Forelimb muscle (tissue), 1 donor: ENCODE data around the gene CARMIL3. TPM values are rescaled to one million over a fixed set of nuclear protein-coding genes. Genes with fewer than 3 reads are reported as not detected.

Experiments
- DNase-seq: peaks from one replicate; pipeline ENCODE4 v3.0.0-alpha.2; 2013; ENCODE audit warnings: low read depth
- polyA plus RNA-seq: library from polyadenylated mRNA; unstranded; fragments of 120-200 nt; gene quantifications from one replicate; pipeline ENCODE4 v1.2.1, GENCODE V29; 2013; ENCODE audit not compliant: insufficient read length

CARMIL3 gene
- polyA plus RNA-seq, 1 donor, result 0.18 TPM

DNA sequence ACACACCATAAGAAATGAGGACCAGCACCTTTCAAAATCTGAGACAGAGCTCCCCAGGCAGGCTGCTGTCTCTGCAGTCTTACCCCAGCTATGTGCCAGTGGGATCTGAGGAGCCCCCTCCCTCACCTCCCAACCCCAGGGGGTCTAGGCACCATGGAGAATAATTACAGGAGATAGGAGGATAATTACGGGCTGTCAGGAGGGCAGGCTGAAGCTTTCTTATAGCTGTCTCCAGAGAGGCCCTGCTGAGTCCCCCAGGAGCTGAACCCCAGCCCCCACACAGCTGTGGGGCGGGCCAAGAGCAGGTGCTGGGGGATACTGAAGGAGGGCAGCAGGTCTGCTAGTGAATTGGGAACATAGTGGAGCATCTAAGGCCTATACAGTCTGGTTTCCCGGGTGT is 26.3 kb downstream of the CARMIL3 start:
- no peak for DNase-seq

DNA sequence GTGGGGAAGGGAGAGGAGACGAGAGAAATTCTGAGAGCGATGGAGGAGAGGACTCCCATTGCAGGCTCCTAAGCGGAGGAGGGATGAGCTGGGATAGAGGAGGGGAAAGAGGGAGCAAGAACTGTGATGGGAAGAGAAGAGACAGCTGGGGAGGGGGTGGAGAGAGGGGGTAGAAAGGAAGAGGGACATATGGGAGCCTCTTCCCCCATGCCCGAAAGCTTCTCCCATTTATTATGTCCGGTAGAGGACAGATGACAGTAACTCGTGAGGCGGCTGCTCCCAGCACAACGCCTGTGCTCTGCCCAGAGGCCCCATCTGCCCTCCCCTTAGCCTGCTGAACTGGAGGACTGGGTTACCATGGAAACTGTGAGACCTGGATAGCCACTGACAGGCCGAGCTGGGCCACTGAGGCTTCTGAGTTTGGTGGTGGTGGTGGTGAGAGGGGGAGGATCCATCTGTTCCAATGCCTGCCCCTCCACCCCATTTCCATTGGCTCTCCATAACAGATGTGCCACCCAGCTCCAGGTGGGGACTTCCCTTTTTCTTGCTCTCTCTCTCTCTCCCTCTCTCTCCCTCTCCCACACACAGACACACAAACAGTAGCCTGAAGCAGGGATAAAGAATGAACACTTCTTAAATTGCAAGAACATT is 27.8 kb downstream of the CARMIL3 start:
- no peak for DNase-seq

DNA sequence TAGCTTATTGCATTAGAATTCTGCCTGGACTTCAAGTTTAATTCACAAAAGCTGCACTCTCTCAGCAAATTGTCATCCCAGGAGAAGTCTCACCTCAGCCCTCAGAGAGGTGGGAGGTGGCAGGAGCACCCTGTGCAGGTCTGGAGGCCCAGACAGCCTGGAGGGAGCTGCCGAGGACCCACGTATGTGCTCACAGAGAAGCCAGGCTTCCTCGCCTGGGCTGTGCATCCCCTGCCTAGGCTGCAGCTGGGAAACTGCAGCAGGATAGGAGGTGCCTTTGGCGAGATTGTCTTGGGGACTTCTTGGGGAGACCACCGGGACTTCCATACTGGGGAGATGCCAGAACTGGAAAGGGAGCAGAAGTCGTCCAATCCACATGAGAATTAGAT is 28.3 kb downstream of the CARMIL3 start:
- DNase-seq, result no peak

DNA sequence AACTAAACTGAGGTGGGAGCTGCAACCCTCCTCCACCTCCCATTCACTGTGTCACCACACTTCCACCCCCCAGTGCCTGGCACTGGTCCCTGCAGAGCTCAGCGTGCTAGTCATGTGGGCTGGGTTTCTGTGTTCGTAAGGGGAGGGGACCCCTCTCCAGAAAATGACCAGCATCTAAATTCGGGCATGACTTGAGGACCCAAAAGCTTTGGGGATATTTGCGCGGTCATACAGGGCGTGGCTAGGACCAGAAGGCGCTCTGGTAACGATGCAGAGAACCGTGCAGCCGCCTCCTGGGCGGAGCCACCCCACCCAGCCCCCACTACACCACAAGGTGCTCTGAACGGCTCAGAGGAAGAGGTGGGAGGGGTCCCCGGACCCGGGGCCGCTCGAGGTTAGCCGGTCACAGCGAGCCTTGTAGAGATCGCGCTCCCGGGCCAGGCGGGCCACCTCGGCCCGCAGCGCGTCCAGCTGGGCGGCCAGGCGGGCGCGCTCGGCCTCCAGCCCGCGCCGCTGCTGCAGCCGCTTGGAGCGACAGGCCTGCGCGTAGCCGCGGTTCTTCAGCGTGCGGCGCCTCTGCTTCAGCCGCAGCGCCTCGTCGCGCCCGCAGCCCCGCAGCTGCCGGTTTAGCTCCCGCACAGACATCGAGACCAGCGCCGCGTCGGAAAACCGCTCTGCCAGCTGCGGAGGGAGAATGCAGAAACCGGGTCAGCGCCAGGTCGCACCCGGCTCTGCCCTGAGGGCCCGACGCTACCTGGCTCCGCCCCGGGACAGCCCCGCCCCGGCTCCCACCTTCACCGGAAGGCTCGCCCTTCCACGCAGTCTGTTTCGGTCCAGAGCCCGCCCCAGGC is 29.3 kb downstream of the CARMIL3 start:
- DNase-seq, result no peak

DNA sequence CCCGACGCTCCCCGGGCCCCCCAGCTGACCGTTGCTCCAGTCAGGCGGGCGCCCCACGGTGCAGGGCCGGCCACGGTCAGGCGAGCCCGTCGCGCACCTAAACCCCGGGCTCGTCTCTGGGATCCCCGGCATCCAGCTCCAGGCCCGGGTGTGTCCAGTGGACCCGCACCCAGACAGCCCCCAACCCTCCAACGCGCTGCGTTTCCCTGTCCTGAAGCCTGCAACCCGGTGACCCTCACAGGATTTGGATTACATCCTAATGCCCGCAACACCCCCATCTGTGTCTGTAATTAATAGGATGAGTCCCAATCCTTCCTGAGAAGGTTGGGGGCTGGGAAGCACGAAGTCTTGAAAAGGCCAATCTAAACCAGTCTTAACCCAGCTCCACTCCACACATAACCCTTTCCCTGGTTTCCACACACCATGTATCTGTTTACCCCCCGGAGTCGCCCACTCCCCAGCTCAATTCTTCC is 30.0 kb downstream of the CARMIL3 start:
- no peak for DNase-seq

DNA sequence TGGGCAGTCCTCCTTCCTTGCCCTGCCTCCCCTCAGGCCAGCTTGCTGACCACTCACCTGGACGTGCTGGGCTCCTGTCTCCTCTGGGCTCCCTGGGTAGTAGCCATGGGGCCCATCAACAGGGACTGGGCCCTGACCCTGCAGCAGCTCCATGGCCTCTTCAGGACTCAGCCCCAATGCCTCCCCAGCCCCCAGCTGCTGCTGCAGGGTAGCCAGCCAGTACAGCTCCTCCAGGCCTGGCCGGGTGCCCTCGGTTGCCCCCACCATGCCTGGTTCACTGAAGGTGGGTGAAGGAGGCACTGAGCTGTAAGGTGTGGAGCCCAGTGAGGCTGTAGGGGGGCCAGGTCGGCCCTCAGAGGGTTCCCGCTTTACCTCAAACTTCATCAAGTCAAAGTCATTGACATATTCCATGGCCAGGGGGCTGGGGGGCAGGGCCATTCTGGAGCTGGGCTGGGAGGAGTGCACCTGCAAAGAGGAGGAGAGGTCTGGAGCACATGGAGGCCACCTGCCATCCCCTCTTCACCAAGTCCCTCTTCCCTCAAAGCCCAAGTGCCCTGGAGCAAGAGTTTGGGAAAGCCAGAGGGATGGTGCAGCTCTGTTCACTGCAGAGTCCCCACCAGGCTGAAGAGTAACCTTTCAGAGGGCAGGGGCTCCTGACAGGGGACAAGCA is 30.7 kb downstream of the CARMIL3 start:
- DNase-seq, result no peak

DNA sequence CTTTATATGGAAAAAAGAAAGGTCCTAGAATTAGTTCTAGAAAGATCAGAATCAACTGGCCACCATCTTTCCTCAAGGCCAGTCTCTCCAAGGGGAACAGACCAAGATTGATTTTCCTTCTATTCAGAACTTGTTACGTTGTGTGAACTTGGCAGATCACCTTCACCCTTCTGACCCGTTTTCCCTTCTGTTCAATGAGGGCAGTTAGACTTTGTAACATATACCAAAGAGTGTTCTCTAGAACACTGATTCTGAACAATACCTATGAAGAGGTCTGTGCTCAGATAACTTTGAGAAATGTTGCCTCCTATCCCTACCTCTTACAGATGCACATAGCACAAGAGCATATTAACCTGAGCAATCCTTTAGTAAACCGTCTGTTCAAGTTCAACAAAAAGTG is 31.7 kb downstream of the CARMIL3 start:
- no peak for DNase-seq

DNA sequence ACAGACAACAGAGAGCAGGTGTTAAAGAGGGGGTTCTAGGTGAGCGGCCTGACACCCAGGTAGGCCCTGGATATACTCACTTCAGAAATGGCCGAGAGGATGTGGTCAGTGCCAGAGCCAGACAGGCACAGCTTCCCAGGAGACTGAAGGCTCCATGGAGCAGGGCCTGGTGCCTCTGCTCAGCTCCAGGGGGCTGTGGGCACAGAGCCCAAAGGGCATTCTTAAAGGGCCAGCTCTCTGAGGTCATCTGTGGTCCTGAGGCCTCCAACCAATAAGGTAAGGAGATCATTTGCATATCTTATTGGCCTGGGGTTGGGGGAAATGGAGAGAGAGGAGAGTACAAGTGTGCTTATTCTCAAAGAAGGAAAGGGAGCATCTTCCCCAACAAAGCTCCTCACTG is 32.6 kb downstream of the CARMIL3 start:
- no peak for DNase-seq

DNA sequence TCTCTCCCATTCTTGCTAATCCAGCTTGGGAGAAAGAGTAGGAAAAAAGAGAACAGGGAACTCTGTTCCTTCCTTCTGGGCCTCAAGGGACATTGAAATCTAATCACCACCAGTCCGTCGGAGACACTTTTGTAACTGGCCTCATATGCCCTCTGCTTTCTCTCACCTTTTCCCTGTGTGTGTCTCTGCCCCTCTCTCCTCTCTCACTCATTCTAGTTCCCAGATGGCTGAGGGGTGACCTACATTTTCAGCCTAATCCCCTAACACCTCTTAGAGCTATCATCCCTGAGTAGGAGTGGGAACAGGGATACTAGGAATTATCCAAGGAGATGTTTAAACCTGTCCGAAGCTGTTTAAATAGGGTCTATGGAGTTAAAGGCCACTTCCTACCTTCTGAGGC is 33.4 kb downstream of the CARMIL3 start:
- DNase-seq, result no peak

DNA sequence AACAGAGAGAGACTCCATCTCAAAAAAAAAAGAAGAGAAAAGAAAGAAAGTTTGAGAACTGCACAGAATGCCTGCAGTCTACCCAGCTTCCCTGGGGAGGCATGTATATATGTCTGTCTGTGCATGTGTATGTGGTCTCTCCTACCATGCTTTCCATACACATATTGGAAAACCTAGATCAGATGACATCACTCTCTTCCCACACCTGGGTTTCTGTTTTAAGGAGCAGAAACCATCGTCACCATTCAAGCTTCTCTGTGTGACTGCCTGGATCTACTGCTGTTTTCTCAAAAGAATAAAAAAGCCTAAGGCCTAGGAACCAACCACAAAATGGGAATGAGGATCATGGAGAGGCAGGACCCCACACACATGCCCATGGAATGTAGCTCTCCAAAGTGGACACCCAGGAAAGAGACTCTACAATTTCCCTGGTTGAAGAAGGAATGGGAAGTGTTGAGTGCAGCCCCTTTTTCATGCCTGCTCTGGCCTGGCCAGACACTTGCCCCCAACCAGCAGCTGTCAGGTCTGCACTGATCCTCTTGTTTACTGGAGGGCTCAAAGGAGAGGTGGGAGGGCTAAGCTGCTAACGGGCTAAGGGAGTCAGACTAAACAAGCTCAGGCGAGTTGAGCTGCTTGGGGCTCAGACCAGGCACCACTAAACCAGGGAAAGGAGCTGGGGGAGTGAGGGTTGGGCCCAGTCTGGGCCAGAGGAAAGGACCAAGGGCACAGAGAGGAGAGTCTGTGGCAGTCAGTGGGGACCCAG is 34.6 kb downstream of the CARMIL3 start:
- DNase-seq, result no peak

DNA sequence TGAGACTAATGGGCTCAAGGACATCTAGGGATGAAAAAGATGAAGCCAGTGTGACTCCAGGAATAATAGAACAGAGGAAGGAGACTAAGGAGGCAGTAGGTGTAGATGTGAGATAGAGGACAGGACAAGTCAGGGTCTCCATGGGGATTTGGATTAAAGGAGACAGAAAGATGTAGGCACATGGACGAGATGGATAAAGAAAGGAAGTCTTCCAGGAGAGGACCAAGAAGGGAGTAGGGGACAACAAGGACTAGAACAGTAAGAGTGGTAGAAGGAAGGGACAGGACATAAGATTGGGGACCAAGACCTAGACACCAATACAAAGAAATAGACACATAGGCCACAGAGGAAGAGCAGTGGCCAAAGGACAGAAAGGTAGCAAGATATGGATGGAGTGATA is 35.2 kb downstream of the CARMIL3 start:
- no peak for DNase-seq

DNA sequence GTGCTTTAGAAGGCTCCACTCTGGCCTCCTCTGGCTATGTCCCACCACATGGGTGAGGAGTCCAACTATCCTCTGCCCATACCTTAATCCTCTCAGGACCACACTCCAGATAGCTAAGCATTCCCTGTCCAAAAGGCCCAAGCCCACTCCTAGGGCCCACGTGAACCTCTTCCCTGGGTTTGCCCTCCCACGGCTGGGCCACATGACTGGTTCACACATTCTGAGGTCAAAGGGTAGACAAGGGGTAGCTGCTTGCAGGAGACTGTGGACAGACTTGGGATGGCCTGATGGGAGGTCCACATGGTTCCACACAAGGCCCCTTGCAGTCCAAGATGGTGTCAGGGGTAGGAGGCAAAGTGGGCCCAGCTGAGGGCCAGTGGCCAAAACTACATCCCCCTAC is 36.3 kb downstream of the CARMIL3 start:
- DNase-seq, result no peak

DNA sequence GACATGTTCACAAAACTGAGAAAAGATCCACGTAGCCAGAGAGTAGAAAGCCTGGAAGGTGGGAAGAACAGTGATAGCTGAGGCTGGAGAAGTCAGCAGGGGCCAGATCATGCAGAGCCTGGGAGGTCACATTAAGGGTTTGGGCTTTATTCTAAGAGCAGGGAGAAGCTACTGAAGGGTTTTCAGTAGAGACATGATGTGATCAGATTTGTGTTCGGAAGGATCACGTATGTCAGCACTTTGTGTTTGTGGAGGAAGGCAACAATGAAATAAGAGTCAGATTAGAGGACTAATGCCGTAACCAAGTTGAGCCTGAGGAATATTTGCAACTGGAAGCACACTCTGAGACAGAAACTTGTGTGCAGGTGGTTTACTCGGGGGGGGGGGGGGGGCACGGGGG is 38.1 kb downstream of the CARMIL3 start:
- DNase-seq, result no peak

DNA sequence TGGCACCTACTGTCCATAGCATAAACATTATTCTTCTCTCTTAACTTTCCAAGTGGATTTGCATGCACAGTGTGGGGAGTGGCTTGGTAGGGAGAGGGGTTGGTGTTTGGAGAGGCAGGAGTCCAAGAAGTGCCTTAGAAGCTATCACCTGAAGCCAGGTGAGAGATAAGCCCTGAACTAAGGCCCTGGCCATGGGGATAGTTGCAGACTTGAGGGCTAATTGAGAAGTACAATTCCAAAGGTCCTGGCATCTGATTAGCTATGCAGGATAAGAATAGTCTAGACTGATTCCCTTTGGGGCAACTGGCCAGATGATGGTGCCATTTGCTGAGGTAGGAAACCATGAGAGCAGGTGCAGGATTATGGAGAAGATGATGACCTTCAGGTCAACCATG is 40.3 kb downstream of the CARMIL3 start:
- no peak for DNase-seq

DNA sequence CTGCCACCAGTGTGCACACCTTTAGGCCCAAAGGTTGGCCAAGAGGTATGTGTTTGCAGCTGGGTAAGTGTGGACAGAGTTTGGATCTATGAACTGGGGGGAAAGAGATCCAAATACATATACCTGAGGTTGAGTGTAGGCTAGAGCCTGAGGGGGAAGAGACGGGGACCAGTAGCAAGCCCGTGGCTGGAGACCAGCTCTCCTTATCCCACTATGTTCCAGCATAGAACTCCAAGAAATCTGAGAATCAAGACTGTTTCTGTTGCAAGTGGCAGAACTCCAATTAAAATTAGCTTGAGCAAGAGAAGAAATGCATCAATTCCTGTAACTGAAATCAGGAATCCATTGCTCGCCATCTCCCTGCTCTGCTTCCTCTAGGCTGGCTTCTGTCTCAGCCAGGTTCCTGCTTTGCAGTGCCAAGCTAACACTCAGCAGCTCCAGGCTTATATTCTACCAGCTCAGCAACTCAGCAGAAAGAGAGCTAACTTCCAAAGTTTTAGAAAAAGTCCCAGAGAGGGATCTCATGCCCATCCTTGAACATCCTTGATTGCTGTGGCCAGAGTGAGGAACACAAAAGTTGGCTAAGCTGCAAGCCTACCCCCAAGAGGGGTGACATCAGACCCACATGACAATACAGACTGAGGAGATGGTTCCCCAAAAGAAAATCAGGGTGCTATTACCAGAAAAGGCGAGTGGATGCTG is 40.8 kb downstream of the CARMIL3 start:
- DNase-seq, result no peak

DNA sequence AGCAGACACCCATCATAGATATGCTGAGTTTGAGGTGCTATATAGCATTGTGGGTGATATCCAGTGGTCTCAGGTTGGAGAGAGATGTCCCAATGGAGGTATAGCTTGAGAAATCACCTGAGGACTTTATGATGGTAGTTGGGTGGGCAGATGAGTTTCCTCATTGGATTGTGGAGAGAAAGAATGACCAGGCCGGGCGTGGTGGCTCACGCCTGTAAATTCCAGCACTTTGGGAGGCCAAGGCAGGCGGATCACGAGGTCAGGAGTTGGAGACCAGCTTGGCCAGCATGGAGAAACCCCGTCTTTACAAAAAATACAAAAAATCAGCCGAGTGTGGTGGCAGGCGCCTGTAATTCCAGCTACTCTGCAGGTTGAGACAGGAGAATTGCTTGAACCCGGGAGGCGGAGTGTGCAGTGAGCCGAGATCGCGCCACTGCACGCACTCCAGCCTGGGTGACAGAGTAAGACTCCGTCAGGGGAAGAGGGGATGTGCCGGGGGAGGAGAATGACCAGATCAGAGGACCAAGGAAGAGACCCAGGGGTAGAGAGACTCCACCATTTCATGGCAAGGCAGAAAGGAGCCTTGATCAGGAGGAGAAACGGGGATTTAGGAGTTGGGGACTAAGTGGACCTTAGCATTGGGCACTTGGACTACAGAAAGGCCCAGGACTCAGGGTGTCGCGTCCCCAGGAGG is 41.5 kb downstream of the CARMIL3 start:
- DNase-seq, result no peak

DNA sequence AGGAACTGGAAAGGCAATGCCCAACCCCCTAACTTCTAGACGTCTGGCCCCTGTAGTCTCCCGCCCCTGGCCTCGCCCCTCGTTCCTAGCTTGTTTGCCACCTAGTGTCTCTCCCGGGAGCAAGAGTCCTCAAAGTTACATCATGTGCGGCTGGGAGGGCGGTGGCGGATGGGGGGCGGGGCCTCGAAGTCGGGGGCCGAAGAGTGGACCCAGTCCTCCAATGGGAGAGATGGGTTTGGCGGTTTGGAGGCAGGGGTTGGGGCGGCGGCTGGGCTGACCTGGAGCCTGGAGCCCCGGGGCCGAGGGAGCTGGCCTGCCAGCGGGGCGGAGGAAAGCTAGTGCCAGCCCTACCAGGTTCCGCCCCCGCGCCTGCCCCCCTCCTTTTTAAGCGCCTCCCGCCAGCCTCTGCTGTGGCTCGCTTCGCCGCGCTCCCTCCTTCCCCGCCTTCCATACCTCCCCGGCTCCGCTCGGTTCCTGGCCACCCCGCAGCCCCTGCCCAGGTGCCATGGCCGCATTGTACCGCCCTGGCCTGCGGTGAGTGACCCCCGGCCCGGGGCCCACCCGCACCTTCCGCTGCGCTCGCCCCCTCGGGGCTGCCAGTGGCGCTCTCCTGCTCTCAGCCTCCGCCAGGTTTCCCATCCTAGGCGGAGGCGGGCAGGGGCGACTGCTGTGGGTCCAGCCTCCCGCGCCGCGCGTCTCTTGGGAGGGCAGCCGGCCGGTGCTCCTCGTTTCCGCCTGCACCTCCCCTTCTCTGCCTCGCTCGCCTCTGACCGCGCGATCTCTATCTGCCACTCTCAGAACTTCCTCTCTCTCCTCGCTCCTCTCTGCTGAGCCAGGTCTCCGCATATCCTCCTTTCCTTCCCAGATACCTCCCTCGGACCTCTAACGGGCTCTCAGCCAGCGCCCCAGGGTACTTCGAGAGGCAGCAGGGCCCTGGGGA is 42.4 kb downstream of the CARMIL3 start, which contains the start of gene PCK2:
Gene PCK2, plus strand, starts transcription at position 411 of the 940 bp plus-strand sequence. Its CDS starts 95 bp downstream, at position 506.
- no peak for DNase-seq

DNA sequence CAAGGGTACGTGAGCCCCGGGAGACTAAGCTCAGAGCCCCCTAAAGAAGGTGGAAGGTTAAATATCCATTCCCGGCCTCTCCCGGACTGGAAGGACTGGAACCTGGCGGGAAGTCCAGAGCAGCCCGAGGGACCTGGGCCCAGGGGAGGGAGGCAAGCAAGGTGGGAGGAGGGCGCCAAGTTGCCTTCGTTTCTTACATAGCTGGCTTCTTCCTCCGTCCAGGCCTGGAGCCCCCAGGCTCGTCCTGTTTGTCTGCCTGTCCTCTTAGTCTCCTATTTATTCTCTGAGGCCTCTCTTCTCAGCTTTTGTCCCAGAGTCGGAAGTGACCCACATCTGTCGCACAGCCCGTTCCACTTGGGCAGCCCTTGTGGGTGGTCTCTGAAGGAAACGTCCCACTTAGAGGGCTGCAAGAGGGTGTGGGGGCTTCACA is 43.0 kb downstream of the CARMIL3 start:
- no peak for DNase-seq
